WTC11 (cell line): ENCODE data around the gene OR2L8.

ENCODE experiments used
- ATF1 ChIP-seq: sonication (generic); formaldehyde crosslinking; IDR thresholded peaks from 2 replicates; pipeline ENCODE4 v1.8.1; 2023; ENCODE audit warnings: mild to moderate bottlenecking, moderate library complexity, missing genetic modification reagents
- CTCF ChIP-seq: fragments of 200-600 bp; IDR thresholded peaks from 2 replicates; pipeline ENCODE4 v1.8.0; 2022; ENCODE audit warnings: antibody characterized with exemption
- ESRRA ChIP-seq: sonication (generic); formaldehyde crosslinking; IDR thresholded peaks from 2 replicates; pipeline ENCODE4 v1.8.1; 2022; ENCODE audit warnings: mild to moderate bottlenecking, missing genetic modification reagents, borderline replicate concordance
- ETV6 ChIP-seq: sonication (generic); formaldehyde crosslinking; IDR thresholded peaks from 2 replicates; pipeline ENCODE4 v1.8.1; 2022; ENCODE audit warnings: mild to moderate bottlenecking, missing genetic modification reagents
- MAX ChIP-seq: sonication (generic); formaldehyde crosslinking; IDR thresholded peaks from 2 replicates; pipeline ENCODE4 v1.8.0; 2022; ENCODE audit warnings: mild to moderate bottlenecking, missing genetic modification reagents
- NFYB ChIP-seq: sonication (generic); formaldehyde crosslinking; conservative IDR thresholded peaks from 2 replicates; pipeline ENCODE4 v1.8.0; 2022; ENCODE audit warnings: low read depth, missing genetic modification reagents
- NR1H2 ChIP-seq: sonication (generic); formaldehyde crosslinking; IDR thresholded peaks from 2 replicates; pipeline ENCODE4 v1.9.0; 2021; ENCODE audit warnings: mild to moderate bottlenecking, moderate library complexity, missing genetic modification reagents
- SMAD4 ChIP-seq: sonication (generic); formaldehyde crosslinking; IDR thresholded peaks from 2 replicates; pipeline ENCODE4 v1.8.0; 2022; ENCODE audit warnings: mild to moderate bottlenecking, missing genetic modification reagents
- TCF7 ChIP-seq: sonication (generic); formaldehyde crosslinking; IDR thresholded peaks from 2 replicates; pipeline ENCODE4 v1.8.0; 2022; ENCODE audit warnings: mild to moderate bottlenecking, low read depth, missing genetic modification reagents, moderate library complexity

- TF ChIP-seq CTCF (no peak), SMAD4 (CRISPR knock-in tag) (no peak), NR1H2 (CRISPR knock-in tag) (no peak), TCF7 (no peak), ETV6 (CRISPR knock-in tag) (no peak), MAX (no peak), ATF1 (CRISPR knock-in tag) (no peak), NFYB (no peak), ESRRA (CRISPR knock-in tag) (no peak)
Observed at GRCh38 chr1:247962911-247963588, 14.4 kb downstream of the OR2L8 start.
